AG10803 (cell line): ENCODE measurements around the gene CAPZB.
A peak's percentile ranks its signal among the peaks of the same experiment; 100 is the strongest.

ENCODE experiments used
- DNase-seq: peaks from one replicate; pipeline ENCODE4 v3.0.0; 2010; ENCODE audit warnings: low read depth
- H3K4me3 ChIP-seq: 2 replicates; pipeline ENCODE4 v1.5.1; 2011; ENCODE audit warnings: mild to moderate bottlenecking, low read length, control low read depth
- TF ChIP-seq, protein P1 (sequence below): conservative IDR thresholded peaks from 2 replicates; pipeline ENCODE4 v1.5.1; 2011; ENCODE audit warnings: mild to moderate bottlenecking, low read length, control low read depth, inconsistent platforms

Gene CAPZB

DNA sequence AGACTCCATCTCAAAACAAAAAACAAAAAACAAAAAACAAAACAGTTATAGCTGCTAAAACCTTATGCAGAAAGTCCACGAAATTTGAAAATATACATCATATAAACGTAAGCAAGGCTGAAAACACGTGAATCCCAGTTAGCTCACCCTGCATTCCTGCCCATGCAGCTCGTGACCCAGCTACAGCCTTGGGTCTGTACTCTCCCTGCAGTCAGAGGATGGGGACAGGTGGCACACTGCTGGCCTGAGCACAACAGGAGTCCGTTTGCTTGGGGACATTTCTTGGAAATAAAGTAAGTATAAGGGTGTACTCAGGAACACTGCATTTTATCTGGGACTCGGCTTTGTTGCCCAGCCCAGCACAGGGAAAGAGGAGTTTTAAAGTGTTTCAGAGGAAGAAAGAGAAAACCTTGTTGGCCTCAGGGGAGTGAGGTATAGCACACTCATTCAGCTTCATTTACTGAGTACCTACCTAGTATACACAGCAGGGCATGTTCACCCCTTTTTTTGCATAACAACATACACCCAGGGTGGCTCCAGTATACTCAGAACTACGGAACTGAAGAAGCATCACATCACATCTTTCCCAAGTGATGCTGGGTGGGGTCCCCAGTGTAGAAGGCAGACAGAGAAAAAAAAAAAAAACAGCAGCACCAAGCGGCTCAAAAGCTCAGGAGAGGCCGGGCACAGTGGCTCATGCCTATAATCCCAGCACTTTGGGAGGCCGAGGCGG lies 44.1 kb downstream of the CAPZB start:
- DNase-seq, result no peak
- TF ChIP-seq, protein P1, sequence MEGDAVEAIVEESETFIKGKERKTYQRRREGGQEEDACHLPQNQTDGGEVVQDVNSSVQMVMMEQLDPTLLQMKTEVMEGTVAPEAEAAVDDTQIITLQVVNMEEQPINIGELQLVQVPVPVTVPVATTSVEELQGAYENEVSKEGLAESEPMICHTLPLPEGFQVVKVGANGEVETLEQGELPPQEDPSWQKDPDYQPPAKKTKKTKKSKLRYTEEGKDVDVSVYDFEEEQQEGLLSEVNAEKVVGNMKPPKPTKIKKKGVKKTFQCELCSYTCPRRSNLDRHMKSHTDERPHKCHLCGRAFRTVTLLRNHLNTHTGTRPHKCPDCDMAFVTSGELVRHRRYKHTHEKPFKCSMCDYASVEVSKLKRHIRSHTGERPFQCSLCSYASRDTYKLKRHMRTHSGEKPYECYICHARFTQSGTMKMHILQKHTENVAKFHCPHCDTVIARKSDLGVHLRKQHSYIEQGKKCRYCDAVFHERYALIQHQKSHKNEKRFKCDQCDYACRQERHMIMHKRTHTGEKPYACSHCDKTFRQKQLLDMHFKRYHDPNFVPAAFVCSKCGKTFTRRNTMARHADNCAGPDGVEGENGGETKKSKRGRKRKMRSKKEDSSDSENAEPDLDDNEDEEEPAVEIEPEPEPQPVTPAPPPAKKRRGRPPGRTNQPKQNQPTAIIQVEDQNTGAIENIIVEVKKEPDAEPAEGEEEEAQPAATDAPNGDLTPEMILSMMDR, result no peak
- H3K4me3 ChIP-seq, result no peak overlapping the region

DNA sequence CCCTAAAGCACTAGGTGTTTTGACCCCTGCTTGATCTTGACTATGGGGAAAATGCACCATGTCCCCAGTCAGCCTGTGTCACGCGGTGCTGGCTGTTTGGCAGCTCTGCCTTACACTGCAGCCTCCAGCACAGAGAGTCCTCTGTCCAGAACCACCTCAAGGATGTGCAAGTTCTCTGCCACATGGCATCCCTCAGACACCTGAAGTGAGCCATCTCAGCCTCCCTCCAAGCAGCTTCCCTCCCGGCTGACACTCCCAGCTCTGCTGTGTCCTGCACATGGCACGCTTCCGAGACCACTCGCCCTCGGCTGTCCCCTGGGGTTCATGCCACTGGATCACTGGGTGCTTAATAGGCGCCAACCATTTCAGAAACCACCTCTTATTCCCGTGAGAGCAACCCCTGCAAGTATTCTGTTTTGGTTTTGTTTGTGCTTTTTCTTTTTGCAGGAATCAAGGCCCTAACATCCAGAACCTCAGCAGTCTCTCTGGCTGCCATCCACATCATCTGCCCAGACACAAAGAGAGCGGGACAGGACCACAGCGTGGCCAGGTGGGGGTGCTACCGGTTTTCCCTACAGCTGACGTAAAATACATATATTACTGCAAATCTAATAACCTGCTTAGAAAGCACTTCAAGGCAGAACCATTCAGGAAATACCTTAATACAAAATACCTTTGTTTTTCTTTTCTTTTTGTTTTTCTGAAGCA lies 45.7 kb downstream of the CAPZB start:
- DNase-seq, result no peak
- no peak overlapping the region for H3K4me3 ChIP-seq
- TF ChIP-seq, protein P1, result no peak

DNA sequence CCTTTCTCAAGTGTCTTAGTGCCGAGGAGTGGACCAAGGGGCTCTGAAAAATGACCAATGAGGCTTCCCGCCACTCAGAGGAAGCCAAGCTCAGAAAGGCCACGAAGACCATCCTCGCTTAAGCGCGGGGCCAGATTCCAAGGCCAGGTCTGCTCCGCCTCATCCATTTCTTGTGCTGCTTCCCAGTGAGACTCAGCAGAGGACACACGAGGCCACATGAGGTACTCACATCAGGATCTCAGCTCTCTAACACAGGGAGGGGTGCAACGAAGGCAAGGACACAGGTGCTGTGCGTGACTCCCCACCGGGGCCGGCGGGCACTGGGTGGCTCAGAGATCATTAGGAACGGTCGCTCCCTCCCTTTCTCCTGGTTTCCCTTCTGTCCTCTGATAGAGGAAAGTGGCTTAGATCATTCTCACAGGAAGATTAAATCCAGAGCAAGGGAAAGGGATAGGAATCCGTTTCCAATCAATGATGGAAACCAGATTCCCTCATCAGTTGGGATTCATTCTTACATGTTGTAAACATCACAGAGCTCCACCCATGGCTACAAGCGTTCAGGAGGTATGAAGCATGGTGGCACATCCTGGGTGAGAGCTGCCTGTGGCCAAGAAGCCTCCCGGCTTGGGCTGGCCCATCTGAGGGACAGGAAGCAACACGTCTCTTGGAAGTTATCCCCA lies 46.7 kb downstream of the CAPZB start:
- peak; percentile 67 for DNase-seq
- H3K4me3 ChIP-seq, result no peak overlapping the region
- TF ChIP-seq, protein P1, result no peak

DNA sequence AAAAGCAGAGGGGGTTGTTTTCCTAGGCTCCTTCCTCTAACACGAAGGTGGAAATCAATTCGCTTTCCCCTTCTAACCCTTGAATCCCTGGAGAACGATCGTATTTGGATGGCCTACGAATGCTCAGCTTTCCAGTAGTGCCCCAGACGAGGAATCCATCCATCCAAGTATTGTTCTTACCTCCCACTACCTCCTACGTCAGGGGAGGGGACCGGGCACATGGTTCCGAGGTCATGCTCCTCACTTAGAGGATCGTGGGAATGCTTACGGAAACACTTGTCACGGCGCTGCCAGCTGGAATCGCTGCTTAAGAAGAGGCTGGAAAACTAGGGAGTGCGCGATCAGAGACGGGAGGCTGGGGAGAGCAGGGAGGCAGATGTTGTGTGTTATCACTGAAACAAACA lies 47.4 kb downstream of the CAPZB start:
- TF ChIP-seq, protein P1, result no peak
- no peak overlapping the region for H3K4me3 ChIP-seq
- peak; percentile 69 for DNase-seq

DNA sequence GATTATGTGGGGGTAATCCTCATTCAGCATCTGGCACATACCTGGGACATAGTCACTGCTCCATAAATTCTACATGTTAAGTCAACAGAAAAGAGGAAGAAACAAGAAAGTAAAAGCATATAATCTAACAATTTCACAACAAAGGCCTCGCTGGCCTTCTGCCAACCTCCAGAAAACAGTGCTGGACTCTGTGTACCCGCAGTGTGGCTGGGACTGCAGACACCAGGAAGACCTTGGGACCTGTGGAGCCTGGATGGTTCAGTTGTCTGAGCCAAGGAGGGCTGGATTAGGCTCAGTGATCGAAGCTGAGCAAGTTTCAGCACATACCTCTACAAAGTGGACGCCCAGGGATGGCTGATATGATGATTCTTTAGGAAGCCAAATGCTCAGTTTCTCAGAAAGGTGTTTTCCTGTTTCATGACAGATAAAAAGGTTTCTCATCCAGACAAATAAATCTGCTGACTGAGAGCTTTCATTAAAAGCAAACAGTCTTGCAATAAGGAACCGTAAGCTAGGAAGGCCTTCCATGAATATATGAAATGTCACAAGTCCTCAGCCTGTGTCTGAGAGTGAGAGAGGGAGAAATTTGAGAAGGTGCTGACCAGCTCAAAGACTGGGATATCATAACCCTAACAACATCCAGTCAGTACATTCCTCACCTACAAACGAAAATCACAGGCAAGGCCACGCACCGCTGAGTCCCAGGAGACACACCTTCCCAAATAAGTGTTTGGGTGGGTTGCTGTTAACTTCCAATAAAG lies 48.4 kb downstream of the CAPZB start:
- no peak overlapping the region for H3K4me3 ChIP-seq
- TF ChIP-seq, protein P1, result no peak
- DNase-seq, result no peak

DNA sequence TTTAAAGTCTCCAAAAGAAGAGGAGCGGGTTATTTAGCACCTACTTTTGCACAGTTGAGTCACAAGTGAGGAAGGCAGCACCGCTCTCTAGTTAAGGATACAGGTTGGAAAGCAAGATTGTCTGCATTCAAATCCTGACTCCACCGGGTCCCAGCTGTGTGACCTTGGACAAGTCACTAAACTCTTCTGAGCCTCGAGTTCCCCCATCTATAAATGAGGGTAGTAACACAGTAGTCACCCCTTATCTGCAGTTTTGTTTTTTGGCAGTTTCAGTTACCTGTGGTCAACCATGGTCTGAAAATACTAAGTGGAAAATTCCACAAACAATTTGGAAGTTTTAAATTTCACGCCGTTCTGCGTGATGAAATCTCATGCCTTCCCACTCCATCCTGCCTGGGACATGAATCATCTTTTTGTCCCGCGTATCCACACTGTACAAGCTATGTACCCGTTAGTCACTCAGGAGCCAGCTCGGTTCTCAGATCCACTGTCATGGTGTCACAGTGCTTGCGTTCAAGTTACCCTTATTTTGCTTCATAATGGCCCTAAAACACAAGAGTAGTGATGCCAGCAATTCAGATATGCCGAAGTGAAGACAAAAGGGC lies 49.4 kb downstream of the CAPZB start:
- DNase-seq, result peak; percentile 75
- TF ChIP-seq, protein P1, result no peak
- no peak overlapping the region for H3K4me3 ChIP-seq
